ENCODE results near the gene VLDLR.
"Not testable (repeated sequence)": the region's sequence is repeated elsewhere in the genome, so short reads cannot be mapped to it uniquely, and the experiment has no call there.

Gene VLDLR

DNA sequence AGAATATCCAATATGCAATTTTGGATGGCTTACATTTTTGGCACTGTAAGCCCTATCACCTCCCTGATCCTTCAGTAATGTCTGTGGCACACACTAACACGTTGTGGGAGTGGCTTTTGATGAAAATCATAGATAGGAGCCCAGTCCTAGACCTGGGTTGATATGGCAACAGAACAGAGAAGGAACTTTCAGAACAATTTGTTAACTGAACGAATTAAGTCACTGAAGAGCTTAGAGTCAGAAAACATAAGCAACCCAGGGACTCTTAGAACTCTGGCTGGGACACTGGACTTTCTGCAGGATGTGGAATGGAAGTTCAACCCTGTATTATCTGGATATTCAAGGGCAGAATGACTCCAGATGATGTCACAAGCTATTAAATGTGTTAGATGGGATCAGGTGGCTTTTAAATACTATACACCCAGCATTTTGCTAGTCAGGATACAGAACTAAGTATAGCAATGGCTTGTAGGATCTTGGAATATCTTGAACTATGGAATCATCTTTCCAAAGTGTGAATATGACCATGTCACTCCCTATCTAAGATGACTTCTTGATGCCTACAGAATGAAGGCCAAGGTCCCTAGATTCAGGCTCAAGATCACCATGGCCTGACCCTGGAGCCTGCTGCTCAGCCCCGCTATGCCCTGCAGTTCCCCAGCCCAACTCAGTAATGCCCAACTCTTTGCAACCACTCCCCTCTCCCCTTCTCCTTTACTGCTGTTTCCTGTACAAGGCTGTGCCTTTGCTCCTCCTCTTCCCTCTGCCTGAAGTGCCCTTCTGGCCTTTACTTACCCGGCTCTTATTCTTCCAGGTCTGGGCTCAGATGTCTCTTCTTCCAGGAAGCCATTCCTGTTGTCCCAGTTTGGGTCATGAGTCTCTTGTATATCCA, 42.8 kb downstream of the VLDLR start:
- no peak for DNase-seq

DNA sequence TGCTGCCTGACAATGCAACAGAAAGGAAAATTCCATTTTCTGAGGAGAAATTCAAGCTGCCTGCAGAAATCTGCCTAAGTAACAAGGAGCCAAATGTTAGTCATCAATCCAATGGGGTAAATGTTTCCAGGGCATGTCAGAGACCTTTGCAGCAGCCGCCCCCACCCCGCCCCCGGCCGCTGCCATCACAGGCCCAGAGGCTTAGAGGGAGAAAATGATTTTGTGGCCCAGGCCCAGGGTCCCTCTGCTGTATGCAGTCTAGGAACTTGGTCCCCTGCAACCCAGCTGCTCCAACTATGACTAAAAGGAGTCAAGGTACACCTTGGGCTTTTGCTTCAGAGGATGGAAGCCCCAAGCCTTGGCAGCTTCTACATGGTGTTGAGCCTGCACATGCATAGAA, 45.0 kb downstream of the VLDLR start:
- no peak for DNase-seq

DNA sequence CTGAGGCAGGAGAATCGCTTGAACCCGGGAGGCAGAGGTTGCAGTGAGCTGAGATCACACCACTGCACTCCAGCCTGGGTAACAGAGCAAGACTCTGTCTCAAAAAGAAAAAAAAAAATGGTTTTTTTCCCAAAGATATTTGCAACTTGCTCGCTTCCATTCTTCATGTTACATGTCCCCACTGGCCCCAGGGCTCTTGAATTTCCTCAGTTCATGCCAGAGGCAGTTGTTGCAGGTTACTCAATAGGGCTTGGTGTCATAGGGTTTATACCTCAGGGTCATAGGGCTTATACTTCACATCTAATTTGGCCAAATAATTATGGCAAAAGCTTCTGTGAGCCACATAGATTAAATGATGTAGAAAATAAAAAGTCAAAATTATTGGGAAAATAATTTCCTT, 51.6 kb downstream of the VLDLR start:
- DNase-seq, result no peak

DNA sequence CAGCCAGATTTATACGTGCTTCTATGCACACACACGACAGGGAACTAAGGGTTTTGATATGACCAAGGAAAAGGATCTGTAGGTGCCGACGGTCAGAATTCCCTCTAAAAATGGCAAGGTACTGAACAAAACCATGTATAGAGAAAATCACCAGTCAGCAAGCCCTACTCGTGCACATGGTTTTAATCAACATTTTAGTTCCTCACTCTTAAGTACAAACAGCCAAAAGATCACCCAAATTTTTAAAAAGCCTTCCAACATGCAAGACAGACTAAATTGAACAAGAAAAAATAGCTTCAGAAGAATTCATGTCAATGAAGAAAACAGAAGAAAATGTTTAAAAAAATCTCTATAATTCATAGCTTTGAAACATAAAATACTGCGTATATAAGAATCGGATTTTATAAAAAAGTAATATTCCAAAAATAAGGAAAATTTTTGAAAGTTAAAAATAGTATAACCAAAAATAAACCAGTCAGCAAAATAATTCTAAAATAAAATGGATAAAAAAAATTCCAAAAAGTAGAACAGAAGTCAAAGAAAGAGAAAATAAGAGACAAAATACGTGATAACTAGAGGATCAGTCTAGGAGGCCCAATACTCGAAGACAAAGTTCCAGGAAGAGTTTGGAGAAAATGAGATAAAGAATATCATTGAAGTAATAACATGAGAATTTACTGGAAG, 52.7 kb downstream of the VLDLR start:
- DNase-seq, result no peak

DNA sequence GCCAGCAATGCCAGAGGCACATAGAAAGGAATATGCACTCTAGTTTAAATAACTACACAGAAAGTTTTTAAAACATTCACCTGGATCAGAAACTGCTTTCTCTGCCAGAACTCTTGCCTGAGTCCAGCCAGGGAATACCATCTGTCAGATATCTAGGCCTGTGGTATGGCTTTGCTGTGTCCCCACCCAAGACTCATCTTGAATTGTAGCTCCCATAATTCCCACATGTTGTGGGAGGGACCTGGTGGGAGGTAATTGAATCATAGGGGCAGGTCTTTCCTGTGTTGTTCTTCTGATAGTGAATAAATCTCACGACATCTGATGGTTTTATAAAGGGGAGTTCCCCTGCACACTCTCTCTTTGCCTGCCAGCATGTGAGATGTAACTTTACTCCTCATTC, 54.2 kb downstream of the VLDLR start:
- no peak for DNase-seq

DNA sequence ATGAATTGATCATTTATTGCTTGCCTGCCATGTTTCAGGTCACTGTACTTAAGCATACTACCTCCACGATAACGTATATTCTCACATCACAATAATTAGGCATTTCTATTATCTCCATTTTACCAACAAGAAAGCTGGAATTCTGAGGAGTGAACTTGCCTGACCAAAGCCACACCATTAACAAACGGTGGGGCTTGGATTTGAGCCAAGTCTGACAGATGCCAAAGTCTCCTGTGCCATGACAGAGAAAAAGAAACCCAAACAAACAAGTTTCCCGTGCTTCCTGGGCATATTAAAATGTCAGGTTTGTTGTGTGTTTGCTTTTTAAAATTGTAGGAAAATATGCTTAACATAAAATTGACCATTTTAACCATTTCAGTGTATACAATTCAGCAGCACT, 54.9 kb downstream of the VLDLR start:
- DNase-seq, result no peak

DNA sequence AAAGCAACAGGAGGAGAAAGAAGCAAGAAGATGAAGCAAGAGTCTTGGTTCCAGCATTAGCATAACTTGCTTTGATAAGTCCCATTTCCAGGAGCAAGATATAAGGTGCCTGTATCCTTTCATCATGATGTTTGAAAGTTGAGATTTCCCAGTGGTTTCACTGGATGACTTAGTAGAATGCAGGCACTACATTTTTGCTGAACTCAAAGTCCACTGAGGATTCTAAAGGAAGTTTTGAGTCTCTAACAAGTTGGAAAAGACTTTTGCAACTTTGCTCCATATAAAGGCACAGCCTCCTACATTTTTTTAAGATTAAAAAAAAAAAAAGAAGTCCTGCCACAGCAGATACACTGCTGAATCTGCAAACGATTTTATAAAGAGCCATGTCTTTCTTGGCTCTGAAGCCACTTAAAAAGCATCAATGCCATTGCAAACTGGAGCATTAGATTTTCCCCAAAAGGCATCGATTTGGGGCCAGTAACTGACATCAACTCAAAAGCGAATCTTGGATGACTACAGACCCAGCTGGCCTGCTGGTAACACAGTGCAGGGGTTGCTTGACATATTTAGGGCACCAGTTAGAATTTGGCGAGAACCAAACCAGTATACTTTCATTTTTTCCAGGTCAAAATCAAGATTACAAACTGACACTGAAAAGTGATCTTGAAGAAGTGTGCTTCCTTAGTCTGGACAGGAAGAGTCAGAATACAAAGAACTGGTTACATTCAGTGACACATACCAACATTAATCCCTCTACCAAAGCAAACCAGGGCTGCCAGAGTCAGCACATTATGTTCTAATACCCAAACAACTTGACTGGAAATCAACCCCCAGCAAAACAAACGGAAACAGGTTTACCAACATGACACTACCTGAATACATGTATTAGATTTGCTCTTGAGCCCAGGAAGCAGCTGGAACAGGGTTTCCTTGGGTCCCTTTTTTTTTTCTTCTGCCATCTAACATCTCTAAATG, 56.6 kb downstream of the VLDLR start:
- DNase-seq, result no peak

DNA sequence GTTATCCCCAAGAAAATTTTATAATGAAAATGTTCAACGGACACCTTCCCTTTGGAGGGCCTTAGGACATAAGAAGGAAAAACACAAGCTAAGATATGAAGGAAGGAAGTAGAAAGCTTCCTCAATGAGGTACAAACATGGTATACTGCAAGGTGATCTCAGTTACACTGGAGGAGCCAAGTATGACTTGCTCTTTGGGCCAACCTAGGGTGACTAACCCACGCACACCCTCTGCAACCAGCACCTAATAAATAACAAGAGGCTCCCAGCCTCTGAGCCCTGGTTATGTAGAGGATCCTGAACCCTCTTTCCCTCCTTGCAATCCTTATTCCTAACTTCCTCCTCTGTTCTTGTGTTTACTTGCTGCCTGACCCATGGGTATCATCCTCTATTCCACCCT, 57.4 kb downstream of the VLDLR start:
- no peak for DNase-seq

DNA sequence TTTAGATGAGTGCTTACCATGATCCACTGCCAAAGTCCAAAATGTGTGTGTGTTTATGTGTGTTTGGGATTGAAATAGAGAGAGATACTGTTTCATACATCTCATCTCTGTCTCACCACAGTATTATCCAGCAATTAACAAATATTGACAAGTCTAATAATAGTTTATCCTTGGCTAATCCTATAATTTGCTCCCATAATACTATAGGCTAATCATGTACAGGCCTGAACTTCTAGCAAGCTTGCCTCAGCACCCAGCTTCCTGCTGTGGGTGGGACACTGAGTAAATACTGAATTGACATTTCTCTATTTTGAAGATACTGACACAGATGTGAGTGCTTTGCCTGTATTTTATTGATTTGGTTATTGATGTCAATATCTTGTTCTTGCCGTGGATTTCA, 60.4 kb downstream of the VLDLR start:
- DNase-seq, result no peak

DNA sequence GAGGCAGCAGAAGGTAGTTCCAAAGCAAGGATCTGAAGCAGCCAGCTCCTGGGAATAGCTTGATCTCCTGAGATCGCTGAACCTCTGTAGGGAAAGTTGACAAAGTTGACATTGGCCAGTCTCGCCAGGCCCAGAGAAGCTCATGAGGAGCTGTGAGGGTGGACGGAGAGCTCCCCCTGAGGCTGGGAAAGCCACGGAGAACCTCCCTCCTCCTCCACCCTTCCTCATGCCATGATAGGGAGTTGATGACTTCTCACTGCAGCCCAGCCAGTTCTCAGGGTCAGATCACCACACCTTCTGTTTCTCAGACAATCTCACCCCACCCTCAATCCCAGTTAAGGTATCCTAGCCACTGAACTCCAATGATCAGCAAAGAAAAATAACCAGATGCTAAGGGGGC, 65.3 kb downstream of the VLDLR start:
- no peak for DNase-seq

DNA sequence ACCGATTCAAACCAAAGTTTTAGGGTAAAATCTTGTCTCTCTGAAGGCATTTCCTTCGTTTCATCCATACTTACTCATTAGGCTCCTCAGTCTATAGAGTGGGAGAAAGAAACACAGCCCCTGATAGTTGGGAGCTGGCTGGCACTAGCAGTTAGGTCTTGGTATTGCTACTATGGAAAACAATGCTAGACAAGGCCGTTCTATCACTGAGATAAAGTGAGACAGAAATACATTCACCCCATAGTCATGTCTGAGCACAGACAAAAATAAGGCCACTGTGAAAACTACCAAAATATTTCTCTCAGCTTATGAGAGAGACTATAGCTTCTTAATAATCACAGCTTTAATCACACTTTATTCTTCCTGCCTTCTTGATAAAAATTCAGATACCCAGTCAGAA, 67.0 kb downstream of the VLDLR start:
- no peak for DNase-seq

DNA sequence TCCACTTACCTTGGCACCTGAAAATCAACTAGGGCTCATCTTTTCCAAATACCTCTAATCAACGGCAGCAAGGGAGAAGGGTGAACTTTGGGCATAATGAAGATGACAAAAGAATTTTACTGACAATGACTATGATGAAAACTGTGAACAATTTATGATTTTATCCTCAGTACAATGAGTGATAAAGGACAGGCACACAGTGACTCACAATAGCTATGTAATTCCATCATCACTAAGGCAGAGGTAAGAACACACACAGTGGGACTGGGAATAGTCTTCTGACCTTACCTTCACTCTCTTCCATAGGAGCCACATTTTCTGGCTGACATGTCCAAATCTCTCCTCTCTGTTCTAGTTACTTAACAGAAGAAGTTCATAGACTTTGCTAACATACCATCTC, 69.6 kb downstream of the VLDLR start:
- no peak for DNase-seq

DNA sequence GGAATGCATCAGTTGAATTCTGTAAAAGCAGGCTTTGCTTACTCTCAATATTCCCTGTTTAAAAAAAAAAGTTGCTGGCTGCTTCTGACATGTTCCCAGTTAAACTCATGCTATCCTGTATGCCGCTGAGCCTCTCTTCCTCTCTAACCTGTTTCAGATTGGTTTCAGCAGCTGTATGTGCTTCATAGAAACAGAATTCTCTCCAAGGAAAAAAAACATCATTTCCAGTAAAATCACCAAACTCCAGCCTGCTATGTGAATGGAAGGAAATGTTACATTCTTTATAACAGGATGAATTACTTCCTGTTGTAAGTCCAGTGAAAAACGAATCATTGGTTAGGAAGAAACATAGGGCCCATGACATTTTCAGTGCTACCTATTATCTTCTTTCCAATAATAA, 70.0 kb downstream of the VLDLR start:
- no peak for DNase-seq

DNA sequence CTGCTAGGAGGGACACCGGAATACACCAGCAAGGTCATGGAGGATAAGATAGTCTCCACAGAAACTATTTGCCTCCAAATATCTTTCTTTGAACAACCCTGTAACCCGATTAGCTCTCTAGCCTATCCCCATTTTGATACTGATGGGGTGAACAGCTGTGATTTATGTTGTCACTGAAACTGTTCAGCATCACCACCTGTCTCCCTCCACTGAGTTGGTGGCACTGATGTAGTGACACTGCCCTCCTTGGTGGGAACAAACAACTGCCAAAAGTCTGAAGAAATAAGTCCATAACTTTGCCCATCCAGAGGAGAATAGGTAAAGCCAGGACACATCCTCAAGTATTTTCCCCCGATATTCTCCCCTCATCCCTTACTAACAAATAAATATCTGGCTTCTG, 71.5 kb downstream of the VLDLR start:
- DNase-seq, result no peak

DNA sequence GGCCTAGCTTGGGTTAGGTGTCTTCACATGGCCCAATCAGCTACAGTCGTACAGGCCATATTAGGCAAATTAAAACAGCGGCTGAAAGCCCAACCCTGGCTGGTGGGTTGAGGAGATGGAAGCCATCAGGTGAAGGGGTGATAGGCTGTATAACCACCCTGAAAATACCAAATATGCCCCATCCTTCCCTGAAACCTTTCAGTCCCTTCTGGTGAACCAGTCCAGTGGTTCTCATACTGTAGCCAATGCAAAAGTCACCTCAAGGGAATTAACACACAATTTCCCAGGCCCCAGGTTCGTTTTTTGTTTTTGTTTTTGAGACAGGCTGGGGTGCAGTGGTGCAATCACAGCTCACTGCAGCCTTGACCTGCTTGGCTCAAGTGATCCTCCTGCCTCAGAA, 75.9 kb downstream of the VLDLR start:
- no peak for DNase-seq

DNA sequence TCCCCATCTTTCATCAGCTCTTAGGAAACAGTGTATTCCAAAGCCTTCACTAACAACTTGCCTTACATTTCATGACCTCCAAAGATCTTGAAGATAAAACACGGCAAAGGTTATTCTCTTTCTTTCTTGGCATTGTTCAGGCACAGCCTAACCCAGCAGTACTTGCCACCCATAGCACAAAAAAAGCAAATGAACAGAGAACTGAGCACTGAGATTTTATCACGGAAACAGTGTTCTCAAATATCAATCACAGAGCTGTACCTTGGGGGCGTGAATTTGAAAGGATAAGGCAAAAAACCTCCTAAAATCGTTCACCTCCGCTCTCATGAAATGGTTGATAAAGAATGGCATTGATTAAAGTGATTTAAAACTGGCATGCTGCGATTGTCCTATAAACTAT, 78.8 kb downstream of the VLDLR start:
- DNase-seq, result no peak

DNA sequence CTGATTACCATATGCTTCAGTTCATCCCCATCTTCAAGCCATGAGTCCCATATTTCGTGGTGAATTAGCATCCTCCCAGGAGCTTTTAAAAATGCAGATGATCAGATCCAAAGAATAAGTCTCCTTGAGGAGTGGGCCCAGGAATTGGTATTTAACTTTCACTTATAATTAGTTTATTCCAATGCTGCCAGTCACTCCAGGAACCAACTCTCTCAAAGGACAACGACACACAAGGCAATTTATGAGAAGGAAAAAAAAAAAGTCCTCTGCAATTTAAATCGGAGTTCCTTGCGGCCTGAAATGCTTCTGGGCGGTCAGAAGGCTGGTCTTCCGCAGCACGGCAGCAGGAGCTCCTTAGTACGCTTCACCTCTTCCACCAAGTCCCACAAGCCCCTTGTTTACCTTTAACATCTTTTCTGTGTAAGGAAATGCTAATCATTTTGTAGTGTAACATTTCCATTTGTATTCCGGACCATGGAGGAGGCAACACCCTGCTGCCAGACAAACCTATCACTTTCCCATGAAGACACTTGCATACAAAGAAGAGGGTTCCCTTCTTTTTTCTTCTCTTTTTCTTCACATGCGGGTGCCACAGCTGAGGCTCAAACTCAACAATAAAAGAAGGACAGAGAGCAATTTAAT, 79.4 kb downstream of the VLDLR start:
- no peak for DNase-seq

DNA sequence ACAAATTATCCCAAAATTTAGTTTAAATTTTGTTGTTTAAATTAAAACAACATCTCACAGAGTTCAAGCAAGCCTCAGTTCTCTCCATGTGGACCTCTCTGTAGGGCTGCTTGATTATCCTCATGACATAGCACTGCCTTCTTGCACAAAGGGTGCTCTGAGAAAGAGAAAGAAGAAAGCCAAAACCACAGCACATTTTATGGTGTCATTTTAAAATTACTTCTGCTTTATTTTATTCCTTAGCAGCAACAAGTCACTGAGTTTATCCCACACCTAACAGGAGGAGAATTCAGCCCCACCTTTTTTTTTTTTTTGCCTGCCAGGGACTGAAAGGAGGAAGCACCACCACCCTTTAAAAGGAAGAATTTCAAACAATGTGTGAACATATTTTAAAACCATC, 82.9 kb downstream of the VLDLR start:
- no peak for DNase-seq

DNA sequence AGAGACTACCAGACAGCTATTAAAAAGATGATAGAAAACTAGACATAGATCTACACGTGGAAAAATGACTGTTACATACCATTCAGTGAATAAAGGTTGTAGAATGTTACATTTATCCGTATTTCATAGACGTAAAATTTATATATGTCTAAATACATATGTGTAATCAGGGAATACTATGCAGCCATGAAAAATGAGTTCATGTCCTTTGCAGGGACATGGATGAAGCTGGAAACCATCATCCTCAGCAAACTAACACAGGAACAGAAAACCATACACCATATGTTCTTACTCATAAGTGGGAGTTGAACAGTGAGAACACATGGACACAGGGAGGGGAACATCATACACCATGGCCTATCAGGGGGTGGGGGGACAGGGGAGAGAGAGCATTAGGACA, 85.7 kb downstream of the VLDLR start:
- not testable (repeated sequence) for DNase-seq
